Esophagus (tissue), 2 donors: ENCODE measurements around the gene ZNF485. TPM values are rescaled to one million over a fixed set of nuclear protein-coding genes. Genes with fewer than 3 reads are reported as not detected.
A peak's percentile ranks its signal among the peaks of the same experiment; 100 is the strongest.
"Not testable (repeated sequence)": the region's sequence is repeated elsewhere in the genome, so short reads cannot be mapped to it uniquely, and the experiment has no call there.

Source experiments
- H3K27ac ChIP-seq, 2 donors: one replicate each; pipeline ENCODE4 v1.5.1; 2013; ENCODE audit warnings: low read depth in 2 of 2, mild to moderate bottlenecking in 2 of 2, inconsistent platforms in 1 of 2, low read length in 1 of 2, moderate library complexity in 1 of 2
- H3K27me3 ChIP-seq, 2 donors: one replicate each; pipeline ENCODE4 v1.6.1; 2013; ENCODE audit warnings: low read length in 2 of 2, control low read depth in 1 of 2, mild to moderate bottlenecking in 1 of 2; ENCODE audit not compliant: insufficient read depth in 2 of 2, control insufficient read depth in 1 of 2
- H3K36me3 ChIP-seq, 2 donors: one replicate each; pipeline ENCODE4 v1.6.1; 2013; ENCODE audit warnings: low read length in 1 of 2; ENCODE audit not compliant: control insufficient read depth in 2 of 2, insufficient read depth in 2 of 2
- H3K4me1 ChIP-seq, 2 donors: one replicate each; pipeline ENCODE4 v1.6.1; 2013; ENCODE audit warnings: low read length in 1 of 2; ENCODE audit not compliant: control insufficient read depth in 2 of 2, insufficient read depth in 2 of 2
- H3K4me3 ChIP-seq, 2 donors: one replicate each; pipeline ENCODE4 v1.5.1; 2013; ENCODE audit warnings: low read length in 2 of 2, mild to moderate bottlenecking in 2 of 2, low read depth in 1 of 2, moderate library complexity in 1 of 2
- H3K9me3 ChIP-seq, 2 donors: one replicate each; pipeline ENCODE4 v1.6.1; 2013; ENCODE audit warnings: mild to moderate bottlenecking in 2 of 2, low read depth in 1 of 2, low read length in 1 of 2, moderate library complexity in 1 of 2; ENCODE audit not compliant: control insufficient read depth in 2 of 2, insufficient read depth in 1 of 2
- WGBS, 2 donors: extraction: QIAGEN DNeasy Blood & Tissue Kit; methylation state at CpG; one replicate each; pipeline ENCODE4 v1.1.7; 2013; 5-methylcytosine and 5-hydroxymethylcytosine counted together
- polyA plus RNA-seq, 2 donors: library from polyadenylated mRNA; stranded (reverse); fragments of 200-250 nt; gene quantifications; one replicate each; pipeline ENCODE4 v1.2.3, GENCODE V29; 2013
- donor health status: healthy with polysubstance abuse.
- donor health status: Bipolar disorder and iron deficiency.

The ZNF485 gene
- polyA plus RNA-seq, 2 donors = 1.8 to 2.8 TPM

- Histone ChIP-seq H3K36me3 (no peaks in the 10 kb centered on the region), H3K4me1 (no peaks in the 10 kb centered on the region), H3K4me3 (no peak overlapping the region), H3K9me3 (no peaks in the 10 kb centered on the region), H3K27me3 (no peaks in the 10 kb centered on the region), H3K27ac (no peak overlapping the region)
- 26 to 45% methylated on average over 1 of the region's 1 CpG for WGBS, 2 donors
These were observed 21.7 kb downstream of the ZNF485 start for GRCh38 chr10:43627942-43628341.

- H3K27me3 ChIP-seq = no peaks in the 10 kb centered on the region
- H3K4me3 ChIP-seq = no peak overlapping the region
- H3K36me3 ChIP-seq = no peaks in the 10 kb centered on the region
- H3K4me1 ChIP-seq = no peaks in the 10 kb centered on the region
- no peaks in the 10 kb centered on the region for H3K9me3 ChIP-seq
- WGBS, 2 donors = 87 to 89% methylated on average over 4 of the region's 4 CpGs
- no peak overlapping the region for H3K27ac ChIP-seq
These were observed 22.7 kb downstream of the ZNF485 start for GRCh38 chr10:43628956-43629355.

GRCh38 chr10:43635816-43636215 lies 29.6 kb downstream of the ZNF485 start:
- H3K27ac ChIP-seq, H3K4me1 ChIP-seq, H3K27me3 ChIP-seq, H3K4me3 ChIP-seq, H3K9me3 ChIP-seq, H3K36me3 ChIP-seq: not testable (repeated sequence)
- 53 to 56% methylated on average over 1 of the region's 1 CpG for WGBS, 2 donors

- Histone ChIP-seq H3K4me1 (no peaks in the 10 kb centered on the region), H3K9me3 (peaks cover 9 to 14% of the 10 kb centered on the region in 2 donors), H3K27me3 (no peaks in the 10 kb centered on the region), H3K36me3 (peaks cover 11 to 15% of the 10 kb centered on the region in 2 donors), H3K4me3 (no peak overlapping the region), H3K27ac (no peak overlapping the region)
These were observed 34.4 kb downstream of the ZNF485 start for GRCh38 chr10:43640603-43641002.

- Histone ChIP-seq H3K27me3 (no peaks in the 10 kb centered on the region), H3K4me3 (no peak overlapping the region), H3K9me3 (peaks cover 13 to 19% of the 10 kb centered on the region in 2 donors), H3K4me1 (no peaks in the 10 kb centered on the region), H3K36me3 (peaks cover 15 to 19% of the 10 kb centered on the region in 2 donors), H3K27ac (no peak overlapping the region)
- 98% methylated on average over 8 of the region's 8 CpGs for WGBS, 2 donors
These were observed 38.0 kb downstream of the ZNF485 start for GRCh38 chr10:43644252-43644651.

GRCh38 chr10:43645866-43646265 lies 39.6 kb downstream of the ZNF485 start:
- no peaks in the 10 kb centered on the region for H3K4me1 ChIP-seq
- 96 to 99% methylated on average over 4 of the region's 4 CpGs for WGBS, 2 donors
- H3K36me3 ChIP-seq = peaks cover 15 to 19% of the 10 kb centered on the region in 2 donors
- H3K4me3 ChIP-seq = no peak overlapping the region
- H3K27ac ChIP-seq = no peak overlapping the region
- H3K9me3 ChIP-seq = peaks cover 13 to 19% of the 10 kb centered on the region in 2 donors
- H3K27me3 ChIP-seq = no peaks in the 10 kb centered on the region

GRCh38 chr10:43647576-43647975 lies 41.3 kb downstream of the ZNF485 start:
- no peaks in the 10 kb centered on the region for H3K4me1 ChIP-seq
- H3K27ac ChIP-seq = no peak overlapping the region
- H3K27me3 ChIP-seq = no peaks in the 10 kb centered on the region
- peaks cover 11 to 15% of the 10 kb centered on the region in 2 donors for H3K9me3 ChIP-seq
- H3K4me3 ChIP-seq = no peak overlapping the region
- peaks cover 15 to 19% of the 10 kb centered on the region in 2 donors for H3K36me3 ChIP-seq
- WGBS, 2 donors = 96 to 98% methylated on average over 6 of the region's 6 CpGs

- Histone ChIP-seq H3K27me3 (no peaks in the 10 kb centered on the region), H3K36me3 (peaks cover 15 to 19% of the 10 kb centered on the region in 2 donors), H3K4me3 (peak overlapping the region; percentile 81 to 82), H3K27ac (peak overlapping the region in 1 of 2 donors; percentile 65), H3K9me3 (peaks cover 11 to 15% of the 10 kb centered on the region in 2 donors), H3K4me1 (no peaks in the 10 kb centered on the region)
- 30 to 47% methylated on average over 9 of the region's 9 CpGs for WGBS, 2 donors
These were observed 41.8 kb downstream of the ZNF485 start for GRCh38 chr10:43648095-43648397.

- H3K27me3 ChIP-seq = no peaks in the 10 kb centered on the region
- H3K9me3 ChIP-seq = peaks cover 11 to 15% of the 10 kb centered on the region in 2 donors
- 1% methylated on average over 72 to 90 of the region's 90 CpGs for WGBS, 2 donors
- peak within 1 kb of the TSS; percentile 81 to 82 for H3K4me3 ChIP-seq
- H3K27ac ChIP-seq = peak within 1 kb of the TSS; percentile 57 to 66
- H3K4me1 ChIP-seq = no peaks in the 10 kb centered on the region
- H3K36me3 ChIP-seq = peaks cover 15 to 19% of the 10 kb centered on the region in 2 donors
These were observed 42.4 kb downstream of the ZNF485 start, which contains the start of gene ZNF32 for GRCh38 chr10:43648398-43649184. ZNF32 (minus strand) TSS chr10:43648881; CDS start chr10:43646133, 2,748 bp downstream.

- H3K27ac ChIP-seq = peak overlapping the region; percentile 57 to 66
- H3K27me3 ChIP-seq = no peaks in the 10 kb centered on the region
- WGBS, 2 donors = 19 to 22% methylated on average over 14 of the region's 14 CpGs
- peak overlapping the region; percentile 81 to 82 for H3K4me3 ChIP-seq
- H3K36me3 ChIP-seq = peaks cover 11 to 15% of the 10 kb centered on the region in 2 donors
- H3K4me1 ChIP-seq = no peaks in the 10 kb centered on the region
- H3K9me3 ChIP-seq = peaks cover 6 to 11% of the 10 kb centered on the region in 2 donors
These were observed 42.9 kb downstream of the ZNF485 start for GRCh38 chr10:43649185-43649523.
